H9 (cell line): ENCODE results near the gene ANO10. TPM values are rescaled to one million over a fixed set of nuclear protein-coding genes. Genes with fewer than 3 reads are reported as not detected.

Experiments used
- DNase-seq: peaks from one replicate; pipeline ENCODE4 v3.0.0-alpha.2; 2017
- H2AFZ ChIP-seq: one replicate; pipeline ENCODE4 v1.6.1; 2013; ENCODE audit warnings: mild to moderate bottlenecking, low read length, control low read depth, moderate library complexity
- H2AK5ac ChIP-seq: 2 replicates; pipeline ENCODE4 v1.6.1; 2013; ENCODE audit warnings: low read length, control low read depth, mixed read lengths; ENCODE audit not compliant: insufficient read length
- H2BK120ac ChIP-seq: one replicate; pipeline ENCODE4 v1.6.1; 2013; ENCODE audit warnings: low read depth, mild to moderate bottlenecking, low read length, control low read depth, inconsistent platforms; ENCODE audit not compliant: poor library complexity, severe bottlenecking
- H2BK12ac ChIP-seq: 2 replicates; pipeline ENCODE4 v1.6.1; 2013; ENCODE audit warnings: low read length, control low read depth, mixed read lengths, low read depth; ENCODE audit not compliant: insufficient read length
- H2BK15ac ChIP-seq: 2 replicates; pipeline ENCODE4 v1.6.1; 2013; ENCODE audit warnings: low read depth, low read length, control low read depth
- H2BK20ac ChIP-seq: one replicate; pipeline ENCODE4 v1.6.1; 2013; ENCODE audit warnings: low read depth, mild to moderate bottlenecking, low read length, control low read depth, inconsistent platforms; ENCODE audit not compliant: poor library complexity, severe bottlenecking
- H2BK5ac ChIP-seq: 2 replicates; pipeline ENCODE4 v1.6.1; 2013; ENCODE audit warnings: low read length, control low read depth, mixed read lengths; ENCODE audit not compliant: insufficient read length
- H3K14ac ChIP-seq: 2 replicates; pipeline ENCODE4 v1.6.1; 2013; ENCODE audit warnings: low read length, control low read depth; ENCODE audit not compliant: insufficient read depth
- H3K18ac ChIP-seq: 2 replicates; pipeline ENCODE4 v1.6.1; 2013; ENCODE audit warnings: low read depth, mild to moderate bottlenecking, mixed read lengths, low read length, control low read depth; ENCODE audit not compliant: insufficient read length
- H3K23ac ChIP-seq: 2 replicates; pipeline ENCODE4 v1.6.1; 2013; ENCODE audit warnings: low read length, control low read depth, mixed read lengths, low read depth; ENCODE audit not compliant: insufficient read length
- H3K23me2 ChIP-seq: 2 replicates; pipeline ENCODE4 v1.6.1; 2013; ENCODE audit warnings: low read depth, mild to moderate bottlenecking, mixed read lengths, low read length, control low read depth; ENCODE audit not compliant: insufficient read length, poor library complexity, severe bottlenecking
- H3K27ac ChIP-seq: 2 replicates; pipeline ENCODE4 v1.5.1; 2013; ENCODE audit warnings: low read length, control low read depth, mixed read lengths, low read depth; ENCODE audit not compliant: insufficient read length
- H3K27me3 ChIP-seq: 2 replicates; pipeline ENCODE4 v1.6.1; 2013; ENCODE audit warnings: low read length, control low read depth, inconsistent platforms; ENCODE audit not compliant: insufficient read depth
- H3K4ac ChIP-seq: 2 replicates; pipeline ENCODE4 v1.6.1; 2013; ENCODE audit warnings: low read depth, mild to moderate bottlenecking, control low read depth, inconsistent platforms, low read length, moderate library complexity
- H3K4me1 ChIP-seq: 2 replicates; pipeline ENCODE4 v1.6.1; 2013; ENCODE audit warnings: low read length, control low read depth, inconsistent platforms; ENCODE audit not compliant: insufficient read depth
- H3K4me2 ChIP-seq: 2 replicates; pipeline ENCODE4 v1.6.1; 2013; ENCODE audit warnings: low read length, control low read depth, mixed read lengths; ENCODE audit not compliant: insufficient read length, insufficient read depth
- H3K56ac ChIP-seq: 2 replicates; pipeline ENCODE4 v1.6.1; 2013; ENCODE audit warnings: low read depth, mild to moderate bottlenecking, mixed read lengths, low read length, control low read depth; ENCODE audit not compliant: insufficient read length
- H3K79me1 ChIP-seq: 2 replicates; pipeline ENCODE4 v1.6.1; 2013; ENCODE audit warnings: low read depth, mild to moderate bottlenecking, moderate library complexity, low read length, control low read depth, inconsistent platforms; ENCODE audit not compliant: insufficient read depth, poor library complexity, severe bottlenecking
- H3K79me2 ChIP-seq: 2 replicates; pipeline ENCODE4 v1.6.1; 2013; ENCODE audit warnings: low read length, control low read depth, inconsistent platforms; ENCODE audit not compliant: insufficient read depth
- H3K9ac ChIP-seq: 2 replicates; pipeline ENCODE4 v1.6.1; 2013; ENCODE audit warnings: low read length, control low read depth, mixed read lengths; ENCODE audit not compliant: insufficient read length; ENCODE audit errors: extremely low read depth
- H3K9me3 ChIP-seq: one replicate; pipeline ENCODE4 v1.6.1; 2013; ENCODE audit warnings: low read depth, low read length, inconsistent platforms; ENCODE audit not compliant: control insufficient read depth
- H3T11ph ChIP-seq: one replicate; pipeline ENCODE4 v1.6.1; 2013; ENCODE audit warnings: mild to moderate bottlenecking, low read length, control low read depth, inconsistent platforms
- H4K20me1 ChIP-seq: one replicate; pipeline ENCODE4 v1.6.1; 2013; ENCODE audit not compliant: control insufficient read depth, insufficient read length, insufficient read depth
- H4K5ac ChIP-seq: 2 replicates; pipeline ENCODE4 v1.6.1; 2013; ENCODE audit warnings: low read depth, mild to moderate bottlenecking, mixed read lengths, low read length, control low read depth; ENCODE audit not compliant: insufficient read length
- H4K8ac ChIP-seq: replicated peaks from 2 replicates; pipeline ENCODE4 v1.6.1; 2013; ENCODE audit warnings: low read length, control low read depth, mixed read lengths, low read depth; ENCODE audit not compliant: insufficient read length
- H4K91ac ChIP-seq: 2 replicates; pipeline ENCODE4 v1.6.1; 2013; ENCODE audit warnings: low read depth, mild to moderate bottlenecking, moderate library complexity, mixed read lengths, low read length, control low read depth; ENCODE audit not compliant: insufficient read length
- H3K27ac Mint-ChIP-seq, 3 experiments: 2 replicates in 2 of 3; 3 replicates in 1 of 3; pipeline ENCODE4 v1.8.0; 2020 to 2021; ENCODE audit warnings: mixed read lengths in 3 of 3, mild to moderate bottlenecking in 1 of 3, moderate library complexity in 1 of 3
- H3K27me3 Mint-ChIP-seq: 2 replicates; pipeline ENCODE4 v1.8.0; 2021; ENCODE audit warnings: low read depth, mild to moderate bottlenecking, moderate library complexity, mixed read lengths
- H3K36me3 Mint-ChIP-seq, 3 experiments: 2 replicates in 2 of 3; 3 replicates in 1 of 3; pipeline ENCODE4 v1.8.0; 2020 to 2021; ENCODE audit warnings: low read depth in 3 of 3, mixed read lengths in 3 of 3; ENCODE audit not compliant: insufficient read depth in 1 of 3
- H3K4me1 Mint-ChIP-seq, 2 experiments: 2 replicates each; pipeline ENCODE4 v1.8.0; 2020; ENCODE audit warnings: mixed read lengths in 2 of 2
- H3K4me3 Mint-ChIP-seq, 2 experiments: 2 replicates in 1 of 2; 3 replicates in 1 of 2; pipeline ENCODE4 v1.8.0; 2020 to 2021; ENCODE audit warnings: mild to moderate bottlenecking in 2 of 2, mixed read lengths in 2 of 2, moderate library complexity in 1 of 2
- H3K9me3 Mint-ChIP-seq, 2 experiments: 2 replicates in 1 of 2; 3 replicates in 1 of 2; pipeline ENCODE4 v1.8.0; 2020; ENCODE audit warnings: mild to moderate bottlenecking in 2 of 2, mixed read lengths in 2 of 2, moderate library complexity in 1 of 2
- WGBS: extraction: QIAGEN DNeasy Blood & Tissue Kit; methylation state at CpG from one replicate; pipeline ENCODE4 v1.1.7; 2013; ENCODE audit warnings: missing lambda C conversion rate, low lambda C conversion rate, mixed read lengths; ENCODE audit not compliant: insufficient read length; ENCODE audit errors: extremely low coverage; 5-methylcytosine and 5-hydroxymethylcytosine counted together
- total RNA-seq: library from RNA; stranded (reverse); gene quantifications from 2 replicates; pipeline ENCODE4 v1.2.1, GENCODE V29; 2021
- TF ChIP-seq, protein P1 (sequence below): fragments of 200-600 bp; sonication (generic); conservative IDR thresholded peaks from 3 replicates; pipeline ENCODE4 v1.8.0; 2021; ENCODE audit warnings: antibody characterized with exemption, mild to moderate bottlenecking

The ANO10 gene
- total RNA-seq, 1 experiment from 2014 or later = 38.7 TPM

DNA sequence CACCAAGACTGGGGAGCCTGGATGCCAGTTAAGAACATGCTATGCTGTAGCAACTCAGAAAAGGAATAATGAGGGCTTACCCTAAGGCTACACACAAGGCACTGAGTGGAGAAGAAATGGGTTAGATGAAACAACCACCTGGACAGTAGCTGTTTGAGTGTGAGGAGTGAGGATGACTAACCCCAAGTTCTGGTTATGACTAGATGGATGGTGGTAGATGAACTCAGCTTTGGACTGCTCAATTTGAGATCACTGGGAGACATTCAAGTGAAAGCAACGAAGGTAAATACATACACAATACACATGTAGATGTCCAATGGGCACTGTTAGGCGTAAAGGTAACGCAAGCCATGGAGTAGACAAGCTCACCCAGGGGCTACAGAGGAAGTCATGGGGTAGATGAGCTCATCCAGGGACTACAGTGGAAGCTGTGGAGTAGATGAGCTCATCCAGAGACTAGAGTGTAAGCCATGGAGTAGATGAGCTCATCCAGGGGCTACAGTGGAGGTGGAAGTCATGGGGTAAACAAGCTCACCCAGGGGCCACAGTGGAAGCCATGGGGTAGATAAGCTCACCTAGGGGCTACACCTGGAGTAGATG, 98.3 kb downstream of the ANO10 start:
- no peaks in the 10 kb centered on the region for H4K20me1 ChIP-seq
- no peaks in the 10 kb centered on the region for H3K27me3 Mint-ChIP-seq
- no peak overlapping the region for H2BK120ac ChIP-seq
- no peak overlapping the region for H4K5ac ChIP-seq
- H2AK5ac ChIP-seq = no peak overlapping the region
- no peak overlapping the region for H2AFZ ChIP-seq
- peaks cover 5% of the 10 kb centered on the region for H3K9me3 ChIP-seq
- H3K23me2 ChIP-seq = no peaks in the 10 kb centered on the region
- no peak overlapping the region for H3K4me3 Mint-ChIP-seq
- no peak overlapping the region for H3T11ph ChIP-seq
- no peak overlapping the region for H2BK5ac ChIP-seq
- H3K56ac ChIP-seq = no peak overlapping the region
- peaks cover 23 to 35% (median 25%) of the 10 kb centered on the region in 3 experiments for H3K36me3 Mint-ChIP-seq
- no peaks in the 10 kb centered on the region for H3K4me1 ChIP-seq
- H4K91ac ChIP-seq = no peak overlapping the region
- no peak overlapping the region for H3K4ac ChIP-seq
- H2BK20ac ChIP-seq = no peak overlapping the region
- H3K14ac ChIP-seq = no peak overlapping the region
- DNase-seq = no peak
- no peak overlapping the region for H3K23ac ChIP-seq
- H3K4me2 ChIP-seq = no peak overlapping the region
- no peak overlapping the region for H3K27ac Mint-ChIP-seq
- no peak overlapping the region for H3K27ac ChIP-seq
- TF ChIP-seq, protein P1, sequence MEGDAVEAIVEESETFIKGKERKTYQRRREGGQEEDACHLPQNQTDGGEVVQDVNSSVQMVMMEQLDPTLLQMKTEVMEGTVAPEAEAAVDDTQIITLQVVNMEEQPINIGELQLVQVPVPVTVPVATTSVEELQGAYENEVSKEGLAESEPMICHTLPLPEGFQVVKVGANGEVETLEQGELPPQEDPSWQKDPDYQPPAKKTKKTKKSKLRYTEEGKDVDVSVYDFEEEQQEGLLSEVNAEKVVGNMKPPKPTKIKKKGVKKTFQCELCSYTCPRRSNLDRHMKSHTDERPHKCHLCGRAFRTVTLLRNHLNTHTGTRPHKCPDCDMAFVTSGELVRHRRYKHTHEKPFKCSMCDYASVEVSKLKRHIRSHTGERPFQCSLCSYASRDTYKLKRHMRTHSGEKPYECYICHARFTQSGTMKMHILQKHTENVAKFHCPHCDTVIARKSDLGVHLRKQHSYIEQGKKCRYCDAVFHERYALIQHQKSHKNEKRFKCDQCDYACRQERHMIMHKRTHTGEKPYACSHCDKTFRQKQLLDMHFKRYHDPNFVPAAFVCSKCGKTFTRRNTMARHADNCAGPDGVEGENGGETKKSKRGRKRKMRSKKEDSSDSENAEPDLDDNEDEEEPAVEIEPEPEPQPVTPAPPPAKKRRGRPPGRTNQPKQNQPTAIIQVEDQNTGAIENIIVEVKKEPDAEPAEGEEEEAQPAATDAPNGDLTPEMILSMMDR = no peak
- no peak overlapping the region for H3K18ac ChIP-seq
- no peaks in the 10 kb centered on the region for H3K27me3 ChIP-seq
- no CpG with 5 or more reads among the region's 3 CpGs for WGBS
- no peak overlapping the region for H4K8ac ChIP-seq
- H3K4me1 Mint-ChIP-seq = no peaks in the 10 kb centered on the region
- no peak overlapping the region for H3K9ac ChIP-seq
- no peak overlapping the region for H2BK15ac ChIP-seq
- no peak overlapping the region for H2BK12ac ChIP-seq
- H3K79me2 ChIP-seq = no peaks in the 10 kb centered on the region
- H3K9me3 Mint-ChIP-seq = peaks cover 16 to 18% of the 10 kb centered on the region in 2 experiments
- H3K79me1 ChIP-seq = no peaks in the 10 kb centered on the region
